HEK293 (cell line): ENCODE results near the gene PCBP3.

Experiments
- CTCF ChIP-seq: fragments of 450-650 bp; formaldehyde crosslinking; IDR thresholded peaks from 2 replicates; pipeline ENCODE4 v1.5.1; 2016; ENCODE audit warnings: missing biosample characterization, missing genetic modification characterization
- HOXA7 ChIP-seq: sonication (generic); formaldehyde crosslinking; IDR thresholded peaks from 2 replicates; pipeline ENCODE4 v1.8.1; 2022; ENCODE audit warnings: missing genetic modification reagents, borderline replicate concordance
- ZBTB1 ChIP-seq: fragments of 450-650 bp; formaldehyde crosslinking; IDR thresholded peaks from 2 replicates; pipeline ENCODE4 v1.5.1; 2016; ENCODE audit warnings: missing biosample characterization, missing genetic modification characterization
- ZBTB8A ChIP-seq: fragments of 450-650 bp; formaldehyde crosslinking; IDR thresholded peaks from 2 replicates; pipeline ENCODE4 v1.5.1; 2016; ENCODE audit warnings: missing biosample characterization, missing genetic modification characterization
- ZFP41 ChIP-seq: fragments of 450-650 bp; formaldehyde crosslinking; IDR thresholded peaks from 2 replicates; pipeline ENCODE4 v1.5.1; 2016; ENCODE audit warnings: missing biosample characterization, missing genetic modification characterization, borderline replicate concordance
- ZNF174 ChIP-seq: fragments of 450-650 bp; formaldehyde crosslinking; IDR thresholded peaks from 2 replicates; pipeline ENCODE4 v1.5.0; 2017; ENCODE audit warnings: missing biosample characterization, mild to moderate bottlenecking, missing genetic modification characterization
- ZNF274 ChIP-seq, 2 experiments: fragments of 200-500 bp in 1 of 2; fragments of 450-650 bp in 1 of 2; sonication (Bioruptor generic) in 1 of 2; formaldehyde crosslinking in 1 of 2; IDR thresholded peaks; 2 replicates each; pipeline versions ENCODE4 v1.5.1 to v1.6.1; 2014 to 2016; ENCODE audit warnings: borderline replicate concordance in 1 of 2, inconsistent platforms in 1 of 2, low read length in 1 of 2, missing biosample characterization in 1 of 2, missing genetic modification characterization in 1 of 2
- ZNF324 ChIP-seq: fragments of 450-650 bp; formaldehyde crosslinking; IDR thresholded peaks from 2 replicates; pipeline ENCODE4 v1.5.1; 2016; ENCODE audit warnings: missing biosample characterization, missing genetic modification characterization
- ZNF501 ChIP-seq: fragments of 450-650 bp; formaldehyde crosslinking; IDR thresholded peaks from 2 replicates; pipeline ENCODE4 v1.5.1; 2016; ENCODE audit warnings: missing biosample characterization, missing genetic modification characterization
- ZNF518A ChIP-seq: fragments of 450-650 bp; formaldehyde crosslinking; conservative IDR thresholded peaks from 2 replicates; pipeline ENCODE4 v1.5.1; 2016; ENCODE audit warnings: low read depth, missing biosample characterization, missing genetic modification characterization
- ZSCAN30 ChIP-seq: fragments of 450-650 bp; IDR thresholded peaks from 2 replicates; pipeline ENCODE4 v1.5.1; 2018; ENCODE audit warnings: missing biosample characterization, mild to moderate bottlenecking, missing genetic modification characterization, moderate library complexity
- TF ChIP-seq, protein P1 (sequence below): fragments of 450-650 bp; formaldehyde crosslinking; IDR thresholded peaks from 2 replicates; pipeline ENCODE4 v1.5.1; 2016; ENCODE audit warnings: missing biosample characterization, missing genetic modification characterization
- TF ChIP-seq, protein P2 (sequence below): fragments of 450-650 bp; formaldehyde crosslinking; IDR thresholded peaks from 2 replicates; pipeline ENCODE4 v1.5.1; 2016; ENCODE audit warnings: missing biosample characterization, missing genetic modification characterization
- TF ChIP-seq, protein P3 (sequence below): sonication (generic); formaldehyde crosslinking; IDR thresholded peaks from 2 replicates; pipeline ENCODE4 v1.8.1; 2022; ENCODE audit warnings: mild to moderate bottlenecking, moderate library complexity, missing genetic modification reagents

- TF ChIP-seq ZNF501 (tag by site-specific recombination) (no peak), HOXA7 (no peak), CTCF (no peak), ZNF324 (tag by site-specific recombination) (no peak), ZNF274 (IDR thresholded peaks at IDR 0.05; ENCODE audit: low read length) (no peak), ZNF274 (tag by site-specific recombination; IDR thresholded peaks at IDR 0.05; ENCODE audit: borderline replicate concordance) (no peak), ZBTB8A (tag by site-specific recombination) (no peak), ZNF174 (no peak), ZNF518A (no peak), ZBTB1 (no peak), ZFP41 (tag by site-specific recombination) (no peak), ZSCAN30 (tag by site-specific recombination) (no peak)
- TF ChIP-seq, protein P1, sequence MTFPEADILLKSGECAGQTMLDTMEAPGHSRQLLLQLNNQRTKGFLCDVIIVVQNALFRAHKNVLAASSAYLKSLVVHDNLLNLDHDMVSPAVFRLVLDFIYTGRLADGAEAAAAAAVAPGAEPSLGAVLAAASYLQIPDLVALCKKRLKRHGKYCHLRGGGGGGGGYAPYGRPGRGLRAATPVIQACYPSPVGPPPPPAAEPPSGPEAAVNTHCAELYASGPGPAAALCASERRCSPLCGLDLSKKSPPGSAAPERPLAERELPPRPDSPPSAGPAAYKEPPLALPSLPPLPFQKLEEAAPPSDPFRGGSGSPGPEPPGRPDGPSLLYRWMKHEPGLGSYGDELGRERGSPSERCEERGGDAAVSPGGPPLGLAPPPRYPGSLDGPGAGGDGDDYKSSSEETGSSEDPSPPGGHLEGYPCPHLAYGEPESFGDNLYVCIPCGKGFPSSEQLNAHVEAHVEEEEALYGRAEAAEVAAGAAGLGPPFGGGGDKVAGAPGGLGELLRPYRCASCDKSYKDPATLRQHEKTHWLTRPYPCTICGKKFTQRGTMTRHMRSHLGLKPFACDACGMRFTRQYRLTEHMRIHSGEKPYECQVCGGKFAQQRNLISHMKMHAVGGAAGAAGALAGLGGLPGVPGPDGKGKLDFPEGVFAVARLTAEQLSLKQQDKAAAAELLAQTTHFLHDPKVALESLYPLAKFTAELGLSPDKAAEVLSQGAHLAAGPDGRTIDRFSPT (tag by site-specific recombination): no peak
- TF ChIP-seq, protein P2, sequence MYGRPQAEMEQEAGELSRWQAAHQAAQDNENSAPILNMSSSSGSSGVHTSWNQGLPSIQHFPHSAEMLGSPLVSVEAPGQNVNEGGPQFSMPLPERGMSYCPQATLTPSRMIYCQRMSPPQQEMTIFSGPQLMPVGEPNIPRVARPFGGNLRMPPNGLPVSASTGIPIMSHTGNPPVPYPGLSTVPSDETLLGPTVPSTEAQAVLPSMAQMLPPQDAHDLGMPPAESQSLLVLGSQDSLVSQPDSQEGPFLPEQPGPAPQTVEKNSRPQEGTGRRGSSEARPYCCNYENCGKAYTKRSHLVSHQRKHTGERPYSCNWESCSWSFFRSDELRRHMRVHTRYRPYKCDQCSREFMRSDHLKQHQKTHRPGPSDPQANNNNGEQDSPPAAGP (tag by site-specific recombination): no peak
- TF ChIP-seq, protein P3, sequence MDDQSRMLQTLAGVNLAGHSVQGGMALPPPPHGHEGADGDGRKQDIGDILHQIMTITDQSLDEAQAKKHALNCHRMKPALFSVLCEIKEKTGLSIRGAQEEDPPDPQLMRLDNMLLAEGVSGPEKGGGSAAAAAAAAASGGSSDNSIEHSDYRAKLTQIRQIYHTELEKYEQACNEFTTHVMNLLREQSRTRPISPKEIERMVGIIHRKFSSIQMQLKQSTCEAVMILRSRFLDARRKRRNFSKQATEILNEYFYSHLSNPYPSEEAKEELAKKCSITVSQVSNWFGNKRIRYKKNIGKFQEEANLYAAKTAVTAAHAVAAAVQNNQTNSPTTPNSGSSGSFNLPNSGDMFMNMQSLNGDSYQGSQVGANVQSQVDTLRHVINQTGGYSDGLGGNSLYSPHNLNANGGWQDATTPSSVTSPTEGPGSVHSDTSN: no peak
Observed at GRCh38 chr21:45901061-45901690, 257.7 kb downstream of the PCBP3 start.
